NOMO-1 (cell line): Measurements from ENCODE around the gene PTPRN.
"Not testable (repeated sequence)": the region's sequence is repeated elsewhere in the genome, so short reads cannot be mapped to it uniquely, and the experiment has no call there.

Source experiments
- DNase-seq, 2 experiments: peaks; one replicate each; lab custom pipeline; 2025; ENCODE audit not compliant: unreplicated experiment in 2 of 2; lab: John Stamatoyannopoulos, UW

PTPRN gene

DNA sequence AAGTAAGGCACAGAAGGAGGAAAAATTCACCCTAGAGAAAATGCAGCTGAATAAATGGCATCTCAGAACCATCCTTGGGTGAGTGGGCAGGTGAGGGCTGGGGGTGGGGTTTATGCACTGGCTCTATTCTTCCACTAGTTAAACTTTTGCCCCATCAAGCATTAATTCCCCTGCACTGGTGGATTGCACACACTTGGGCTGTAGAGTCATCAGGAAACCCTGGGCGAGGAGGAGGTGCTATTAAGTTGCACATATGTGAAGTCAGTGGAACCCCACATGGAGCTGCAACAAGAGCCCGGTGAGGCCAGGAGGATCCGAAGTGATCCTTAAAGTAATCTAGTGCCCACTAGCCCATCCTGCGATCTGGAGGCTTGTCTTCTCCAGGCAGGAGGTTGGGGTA lies 36.8 kb downstream of the PTPRN start:
- no peak for DNase-seq

DNA sequence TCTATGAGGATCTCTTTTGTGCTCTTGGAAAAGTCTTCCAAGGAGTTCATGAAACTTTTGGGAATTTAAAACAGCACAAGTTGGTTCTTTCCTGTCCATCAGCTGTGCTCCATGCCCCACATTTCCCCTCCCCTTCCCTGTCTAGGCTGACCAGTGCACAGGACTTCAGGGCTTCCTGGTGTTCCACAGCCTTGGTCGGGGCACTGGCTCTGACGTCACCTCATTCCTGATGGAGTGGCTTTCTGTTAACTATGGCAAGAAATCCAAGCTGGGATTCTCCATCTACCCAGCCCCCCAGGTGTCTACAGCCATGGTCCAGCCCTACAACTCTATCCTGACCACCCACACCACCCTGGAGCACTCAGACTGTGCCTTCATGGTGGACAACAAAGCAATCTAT lies 38.2 kb downstream of the PTPRN start:
- no peak for DNase-seq

DNA sequence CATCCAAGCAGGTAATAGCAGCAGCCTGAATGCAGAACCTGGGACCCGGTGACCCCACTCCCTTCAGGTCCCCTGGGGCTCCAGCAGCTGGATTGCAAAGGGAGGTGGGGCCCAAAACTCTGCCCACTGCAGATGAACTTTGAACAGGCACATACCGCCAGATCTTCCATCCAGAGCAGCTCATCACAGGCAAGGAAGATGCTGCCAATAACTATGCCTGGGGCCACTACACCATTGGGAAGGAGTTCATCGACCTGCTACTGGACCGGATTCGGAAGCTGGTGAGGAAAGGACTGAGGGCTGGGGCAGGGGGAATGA lies 39.2 kb downstream of the PTPRN start:
- DNase-seq, result no peak

DNA sequence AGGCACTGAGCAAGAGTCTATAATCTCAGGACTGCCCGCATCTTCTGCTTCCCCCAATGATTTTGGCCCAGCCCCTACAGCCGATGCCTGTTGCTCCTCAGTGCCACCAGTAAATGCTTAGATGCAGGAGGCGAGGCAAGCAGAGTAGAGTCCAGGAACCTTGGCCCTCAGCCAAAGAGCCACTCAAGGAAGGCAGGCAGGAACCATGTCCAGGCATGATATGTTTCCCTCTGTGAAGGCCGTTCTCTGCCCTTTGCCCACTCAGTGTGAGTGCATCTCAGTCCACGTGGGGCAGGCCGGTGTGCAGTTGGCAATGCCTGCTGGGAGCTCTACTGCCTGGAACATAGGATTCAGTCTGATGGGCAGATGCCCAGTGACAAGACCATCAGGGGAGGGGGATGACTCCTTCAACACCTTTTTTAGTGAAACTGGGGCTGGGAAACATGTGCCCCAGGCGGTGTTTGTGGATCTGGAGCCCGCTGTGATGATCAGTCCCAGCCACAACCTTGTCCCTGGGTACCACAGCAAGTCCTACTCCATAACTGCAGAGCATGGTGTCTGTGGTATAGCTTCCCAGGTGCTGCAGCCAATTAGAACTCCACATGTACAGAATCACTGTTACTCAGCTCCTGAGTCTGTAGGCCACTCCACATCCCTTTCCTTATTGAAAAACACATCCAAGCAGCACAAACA lies 39.7 kb downstream of the PTPRN start:
- DNase-seq, result no peak

DNA sequence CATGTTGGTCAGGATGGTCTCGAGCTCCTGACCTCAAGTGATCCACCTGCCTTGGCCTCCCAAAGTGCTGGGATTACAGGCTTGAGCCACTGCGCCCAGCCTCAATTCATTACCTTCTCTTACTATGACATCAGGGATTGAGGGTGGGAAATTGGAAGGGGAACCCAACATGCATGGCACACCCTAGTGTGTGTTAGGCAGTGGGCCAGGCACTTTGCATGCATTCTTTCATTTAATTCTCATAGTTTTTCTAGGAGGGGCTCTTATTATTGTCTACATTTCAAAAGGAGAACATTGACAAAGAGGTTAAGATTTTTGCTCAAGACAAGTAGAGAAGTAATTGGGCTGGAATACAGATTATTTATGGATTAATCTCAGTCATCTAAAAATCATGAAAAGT lies 40.9 kb downstream of the PTPRN start:
- no peak for DNase-seq

DNA sequence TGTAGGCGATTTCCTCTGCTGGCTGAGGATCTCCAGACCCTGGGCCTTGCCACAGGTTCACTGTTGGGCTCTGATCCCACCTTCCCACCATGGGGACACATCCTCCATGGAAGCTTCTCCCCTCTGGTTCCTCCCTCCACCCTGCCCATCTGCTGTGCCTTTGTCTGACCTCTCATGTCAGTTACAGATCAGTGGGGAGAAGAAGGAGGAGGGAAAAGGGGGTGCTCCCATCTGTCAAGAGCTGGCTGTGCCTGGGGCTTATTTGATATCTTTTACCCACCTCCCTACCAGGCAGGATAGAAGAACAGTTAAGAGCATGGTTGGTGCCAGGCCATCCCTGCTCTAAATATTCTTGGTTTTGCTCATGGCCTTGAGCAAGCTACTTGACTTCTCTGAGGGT lies 42.3 kb downstream of the PTPRN start:
- no peak for DNase-seq

DNA sequence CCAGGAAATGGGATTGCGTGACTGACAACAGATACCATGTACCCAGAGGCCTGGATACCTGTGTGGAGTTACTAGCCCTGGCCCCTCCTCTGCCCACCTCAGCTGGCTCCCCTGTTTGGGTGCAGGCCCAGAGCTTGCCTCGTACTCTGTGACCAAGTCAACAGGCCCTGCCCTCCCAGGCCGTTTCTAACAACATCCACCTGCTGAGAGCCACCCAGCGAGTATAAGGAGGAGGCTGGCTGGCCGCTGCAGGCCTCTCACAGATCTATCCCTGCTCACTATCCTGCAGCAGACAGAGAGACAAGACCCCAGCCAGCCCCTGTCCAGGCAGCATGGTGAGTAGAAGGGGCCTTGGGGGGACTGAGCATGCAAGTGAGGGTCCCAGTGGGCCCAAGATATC lies 43.0 kb downstream of the PTPRN start:
- no peak for DNase-seq

DNA sequence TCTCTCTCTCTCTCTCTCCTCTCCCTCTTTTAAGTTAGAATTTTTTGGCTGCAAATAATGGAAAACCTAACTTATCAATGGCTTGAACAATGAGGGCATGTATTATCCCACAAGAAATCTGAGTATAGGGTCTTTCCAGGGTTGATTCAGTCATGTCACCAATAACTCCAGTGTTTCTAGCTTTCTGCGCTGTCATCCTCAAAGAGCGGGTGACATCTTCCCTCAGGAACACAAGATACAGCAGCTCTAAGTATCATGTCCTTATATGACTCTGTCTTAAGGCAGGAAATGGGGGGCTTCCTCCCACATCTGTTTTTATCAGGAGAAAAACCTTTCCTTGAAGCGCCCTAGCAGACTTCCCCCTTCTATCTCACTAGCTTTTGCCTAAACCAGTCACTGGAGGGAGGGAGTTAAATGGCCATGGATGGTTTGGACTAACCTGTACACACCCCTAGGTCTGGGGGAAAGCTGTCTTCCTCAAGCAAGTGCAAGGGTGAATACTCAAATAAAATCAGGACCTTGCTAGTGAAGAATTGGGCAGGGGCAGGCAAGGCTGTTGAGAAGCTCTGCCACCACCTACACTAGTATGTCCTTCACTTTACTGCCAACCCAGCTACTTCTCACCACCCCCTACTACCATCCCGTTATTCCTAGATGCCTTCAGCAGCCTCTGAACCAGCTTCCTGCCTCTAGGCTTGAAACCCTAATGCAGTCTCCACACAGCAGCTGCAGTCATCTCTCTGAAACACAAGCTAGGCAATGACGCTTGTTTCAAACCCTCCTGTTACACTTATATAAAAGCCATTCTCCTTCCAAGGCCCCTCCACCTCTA lies 48.0 kb downstream of the PTPRN start:
- DNase-seq, result no peak

DNA sequence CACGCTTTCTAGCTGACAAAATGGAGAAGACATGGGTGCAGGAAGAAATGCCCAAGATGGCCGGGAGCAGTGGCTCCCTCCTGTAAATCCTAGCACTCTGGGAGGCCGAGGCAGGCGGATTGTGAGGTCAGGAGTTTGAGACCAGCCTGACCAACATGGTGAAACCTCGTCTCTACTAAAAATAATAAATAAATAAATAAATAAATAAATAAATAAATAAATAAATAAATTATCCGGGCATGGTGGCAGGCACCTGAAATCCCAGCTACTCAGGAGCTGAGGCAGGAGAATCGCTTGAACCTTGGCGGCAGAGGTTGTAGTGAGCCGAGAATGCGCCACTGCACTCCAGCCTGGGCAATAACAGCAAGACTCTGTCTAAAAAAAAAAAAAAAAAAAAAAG lies 50.3 kb downstream of the PTPRN start:
- not testable (repeated sequence) for DNase-seq

DNA sequence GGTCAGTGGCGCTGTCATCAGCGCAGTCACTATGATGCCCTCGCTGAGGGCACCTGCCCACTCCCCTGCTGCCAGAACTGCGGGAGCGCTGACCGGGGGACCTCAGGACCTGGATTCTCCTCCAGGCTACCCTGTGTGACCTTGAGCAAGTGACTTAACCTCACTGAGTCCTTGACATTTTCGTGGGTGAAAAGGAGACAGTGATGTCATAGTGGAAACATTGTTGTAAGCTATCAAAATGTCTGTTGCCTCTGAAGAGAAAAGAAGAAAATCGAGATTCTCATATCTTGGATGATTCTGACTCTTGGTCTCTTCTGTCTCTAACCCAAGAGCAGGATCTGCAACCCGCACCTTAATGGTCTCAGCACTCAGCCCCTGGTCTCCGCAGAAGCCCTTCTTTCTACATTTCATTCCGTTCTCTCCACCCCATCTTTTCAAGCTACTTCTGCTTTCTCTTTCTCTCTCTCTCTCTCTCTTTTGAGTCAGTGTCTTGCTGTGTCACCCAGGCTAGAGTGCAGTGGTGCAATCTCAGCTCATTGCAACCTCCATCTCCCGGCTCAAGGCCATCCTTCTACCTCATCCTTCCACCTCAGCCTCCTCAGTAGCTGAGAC lies 54.5 kb downstream of the PTPRN start:
- peak; percentile 65 to 89 for DNase-seq

DNA sequence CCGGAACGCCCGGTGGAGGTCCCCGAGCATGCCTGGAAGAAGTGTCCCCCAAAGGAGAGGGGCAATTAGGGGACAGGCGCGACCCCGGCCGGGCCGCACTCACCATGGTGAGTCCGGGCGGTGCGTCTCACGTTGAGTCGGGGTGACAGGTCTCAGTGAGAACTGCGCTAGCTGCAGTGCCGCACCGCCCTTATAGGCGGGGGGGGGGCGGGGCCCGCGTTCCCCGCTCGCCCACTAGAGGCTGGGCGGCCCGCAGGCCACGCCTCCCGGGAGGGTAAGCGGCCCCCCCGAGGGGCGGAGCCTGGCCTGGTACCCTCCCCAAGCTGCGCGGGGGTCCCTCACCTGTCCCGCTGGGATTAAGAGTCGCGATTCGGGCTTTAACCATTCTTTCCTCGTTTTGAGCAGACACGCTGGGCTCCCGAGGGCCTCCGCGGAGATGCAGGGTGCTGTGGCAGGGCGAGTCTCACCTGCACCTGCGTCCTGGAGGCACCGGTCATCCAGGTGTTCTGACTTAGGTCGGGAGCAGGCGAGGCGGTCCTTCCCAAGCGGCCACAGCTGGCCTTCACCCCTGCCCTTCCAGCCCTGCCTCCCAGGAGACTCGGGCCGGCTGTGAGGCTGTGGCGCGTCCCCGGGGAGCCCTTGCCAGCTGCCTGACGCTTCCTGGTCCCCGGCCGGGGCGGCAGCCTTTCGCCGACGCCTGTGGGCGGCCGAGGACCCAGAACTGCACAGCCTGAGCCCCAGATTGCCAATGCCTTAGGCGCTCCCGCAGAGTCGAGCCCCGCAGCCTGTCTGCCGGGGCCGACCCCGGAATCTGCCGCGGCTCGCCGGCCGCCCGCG lies 55.2 kb downstream of the PTPRN start, which contains the start of gene TUBA4A:
Gene TUBA4A (minus strand): TSS at position 166 of the 837 bp plus-strand sequence. CDS start 60 bp downstream, at position 106.
- peak; percentile 64 to 75 for DNase-seq

DNA sequence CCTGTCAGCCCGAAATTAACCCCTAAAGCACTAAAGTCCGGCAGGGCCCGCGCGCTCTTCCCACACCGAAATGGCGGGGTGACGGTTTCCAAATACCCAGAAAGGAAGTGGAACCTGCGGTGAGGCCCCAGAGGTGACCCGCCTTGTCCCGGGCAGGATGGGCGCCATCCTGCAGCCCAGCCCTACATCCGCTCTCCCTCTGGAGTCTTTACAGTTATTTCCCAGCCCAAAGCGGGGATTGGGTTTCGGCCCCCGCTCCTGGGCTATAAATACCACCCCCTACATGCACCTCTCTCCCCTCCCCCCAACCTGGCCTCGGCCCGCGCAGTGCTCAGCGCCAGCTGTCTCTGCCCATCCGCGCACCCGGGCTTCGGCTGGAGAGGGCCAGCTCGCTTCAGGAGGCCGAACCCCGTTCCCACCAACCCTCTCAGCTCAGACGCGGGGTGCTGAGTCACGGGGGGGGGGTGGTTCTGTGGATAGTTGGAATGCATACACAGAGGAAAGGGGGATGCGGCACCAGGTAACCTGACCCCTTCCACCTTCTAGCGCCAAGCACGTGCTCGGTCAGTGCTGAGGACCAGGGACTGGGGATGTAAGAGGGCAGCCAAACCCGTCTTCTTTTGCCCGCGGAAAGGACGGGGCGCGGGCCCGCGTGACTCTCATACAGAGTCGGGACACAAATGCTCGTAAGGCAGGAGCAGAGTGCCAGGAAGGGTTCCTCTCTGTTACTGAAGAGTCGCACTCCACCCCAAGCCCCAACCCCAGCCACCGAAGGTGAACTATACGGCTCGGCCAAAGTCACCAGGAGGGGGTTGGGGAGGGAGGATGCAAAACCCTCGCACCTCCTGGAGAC lies 56.1 kb downstream of the PTPRN start, which contains the start of gene TUBA4B:
Gene TUBA4B (plus strand): TSS at position 344 of the 853 bp plus-strand sequence. CDS start 165 bp downstream, at position 509.
- peak; percentile 51 to 55 for DNase-seq

DNA sequence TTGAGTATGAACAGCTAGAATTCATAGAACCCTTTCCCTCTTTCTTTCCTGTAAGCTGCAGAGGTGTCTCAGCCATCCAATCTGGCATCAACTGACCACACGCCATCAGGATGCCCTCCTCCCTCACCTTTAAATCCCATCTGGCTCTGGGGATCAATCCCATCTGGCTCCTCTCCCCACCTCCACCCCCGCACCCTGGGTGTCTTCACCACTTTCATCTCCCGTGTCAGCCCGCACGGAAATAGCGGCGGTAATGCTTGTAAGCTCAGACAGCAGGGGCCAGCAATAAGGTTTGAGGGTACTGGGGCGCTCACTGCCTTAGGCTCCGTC lies 56.7 kb downstream of the PTPRN start:
- DNase-seq, result no peak

DNA sequence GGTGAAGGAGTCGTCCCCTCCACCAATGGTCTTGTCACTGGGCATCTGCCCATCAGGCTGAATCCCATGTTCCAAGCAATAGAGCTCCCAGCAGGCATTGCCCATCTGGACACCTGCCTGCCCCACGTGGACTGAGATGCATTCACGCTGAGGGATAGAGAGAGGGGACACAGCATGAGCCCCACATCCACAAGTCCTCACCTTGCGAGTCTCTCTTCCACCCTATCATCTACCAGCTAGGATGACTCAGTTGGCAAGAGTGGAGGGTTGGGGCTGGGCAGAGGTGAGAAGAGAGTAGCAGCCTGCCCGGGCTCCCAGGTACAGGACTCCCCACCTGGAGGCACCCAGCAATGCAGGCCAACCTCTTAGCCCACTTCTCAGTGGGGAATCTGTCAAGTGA lies 57.1 kb downstream of the PTPRN start:
- no peak for DNase-seq

DNA sequence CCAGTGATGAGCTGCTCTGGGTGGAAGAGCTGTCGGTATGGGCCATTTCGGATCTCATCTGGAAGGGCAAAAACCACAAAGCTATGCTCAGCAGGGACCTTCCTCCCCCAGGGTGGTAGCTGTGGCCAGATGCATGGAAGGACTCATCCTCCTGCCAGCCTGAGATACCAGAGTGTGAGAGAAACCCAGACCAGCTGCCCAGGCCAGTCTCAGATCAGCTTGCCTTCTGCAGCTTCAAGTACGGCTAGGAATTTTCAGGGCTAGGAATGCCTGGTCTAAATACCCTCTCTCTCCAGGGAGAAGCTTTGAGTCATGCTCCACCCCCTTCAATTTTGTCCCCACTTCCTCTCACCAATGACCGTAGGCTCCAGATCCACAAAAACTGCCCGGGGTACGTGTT lies 57.5 kb downstream of the PTPRN start:
- DNase-seq, result no peak

DNA sequence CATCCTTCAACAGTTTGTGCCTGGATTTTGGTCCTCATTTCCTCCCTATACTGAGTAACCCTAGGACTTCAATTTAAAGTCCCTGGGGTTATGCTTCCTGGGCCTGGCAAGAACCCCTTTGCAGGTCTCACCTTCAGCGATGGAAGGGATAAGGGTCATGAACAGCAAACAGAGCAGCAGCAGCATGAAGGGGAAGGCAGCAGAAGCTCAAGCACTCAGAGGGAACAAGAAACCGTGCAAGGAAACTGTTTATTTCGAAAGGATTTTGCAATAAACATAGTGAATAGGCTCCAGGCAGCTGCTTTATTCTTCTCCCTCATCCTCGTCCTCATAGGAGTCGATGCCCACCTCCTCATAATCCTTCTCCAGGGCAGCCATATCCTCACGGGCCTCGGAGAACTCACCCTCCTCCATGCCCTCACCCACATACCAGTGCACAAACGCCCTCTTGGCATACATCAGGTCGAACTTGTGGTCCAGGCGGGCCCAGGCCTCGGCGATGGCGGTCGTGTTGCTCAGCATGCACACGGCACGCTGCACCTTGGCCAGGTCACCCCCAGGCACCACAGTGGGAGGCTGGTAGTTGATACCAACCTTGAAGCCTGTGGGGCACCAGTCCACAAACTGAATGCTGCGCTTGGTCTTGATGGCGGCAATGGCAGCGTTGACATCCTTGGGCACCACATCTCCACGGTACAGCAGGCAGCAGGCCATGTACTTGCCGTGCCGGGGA lies 59.0 kb downstream of the PTPRN start:
- DNase-seq, result peak; percentile 61 to 63

DNA sequence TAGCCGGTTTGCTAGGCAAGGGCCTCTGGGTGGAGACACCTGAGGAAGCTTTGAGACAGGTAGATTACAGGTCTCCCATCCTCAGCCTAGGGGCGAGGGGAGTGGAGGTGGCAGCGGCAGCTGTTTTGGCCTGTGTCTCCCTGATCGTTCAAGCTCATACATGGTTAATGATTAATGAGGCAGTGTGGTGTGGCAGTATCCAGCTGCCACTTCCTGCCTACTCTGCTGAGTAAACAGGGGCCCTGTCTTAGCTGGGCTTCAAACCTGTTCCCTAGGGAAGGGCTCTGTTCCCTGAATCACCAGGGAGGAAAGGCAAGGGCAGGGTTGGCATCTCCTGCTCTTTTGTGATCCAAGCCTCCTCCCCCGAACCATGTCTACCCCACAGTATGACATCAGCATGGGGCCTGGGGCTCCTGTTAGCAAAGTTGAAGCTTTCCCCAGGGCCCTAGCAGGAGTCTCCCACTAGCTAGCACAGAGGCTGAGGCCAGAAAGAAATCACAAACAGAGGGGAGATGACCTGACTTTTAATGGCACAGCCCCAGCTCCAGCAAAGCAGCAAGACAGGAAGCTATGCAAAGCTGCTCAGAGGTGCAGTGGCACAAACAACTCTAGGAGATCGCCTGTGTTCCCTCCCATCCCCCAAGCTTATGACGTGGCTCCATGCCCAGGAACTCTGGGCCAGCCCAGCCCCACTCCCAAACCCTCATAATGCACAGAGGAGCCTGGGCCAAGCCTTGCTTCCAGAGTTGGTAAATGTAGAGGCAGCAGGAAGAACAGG lies 59.8 kb downstream of the PTPRN start:
- peak; percentile 47 to 77 for DNase-seq

DNA sequence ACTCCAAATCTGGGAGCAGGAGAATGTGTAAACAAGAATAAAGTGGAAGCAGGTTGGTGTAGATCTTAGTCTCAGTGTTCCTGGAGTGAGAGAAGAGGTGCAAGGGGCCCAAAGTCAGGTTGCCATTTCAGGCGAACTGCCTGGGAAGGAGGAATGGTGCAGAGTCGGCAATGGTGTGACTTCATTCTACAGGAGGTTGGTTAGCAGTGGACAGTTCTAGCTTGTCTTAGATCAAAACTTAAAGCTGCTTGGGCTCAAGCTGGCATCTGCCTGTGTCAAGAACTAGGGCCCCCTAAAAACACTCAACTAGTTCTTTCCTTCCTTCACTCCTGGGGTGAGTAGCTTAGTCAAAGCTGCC lies 60.4 kb downstream of the PTPRN start:
- DNase-seq, result no peak
